Activated CD4-positive, alpha-beta T cell treated with anti-CD3 and anti-CD28 coated beads, Interleukin-2, amount 50 U/mL, for 16 hours (primary cell): ENCODE data around the gene CCDC33.

ENCODE experiments used
- DNase-seq: peaks from one replicate; pipeline ENCODE4 v3.0.0-alpha.2; 2020

The CCDC33 gene

GRCh38 chr15:74235962-74236361, at the start of gene CCDC33:
Gene CCDC33, plus strand, starts transcription at chr15:74236326. Its CDS starts 394 bp downstream, at chr15:74236720.
- DNase-seq: no peak

GRCh38 chr15:74188216-74188615, 47.9 kb upstream of the CCDC33 start:
- DNase-seq: no peak

- DNase-seq: no peak
Measured at GRCh38 chr15:74191798-74192197, 44.3 kb upstream of the CCDC33 start.

GRCh38 chr15:74192751-74193150, 43.4 kb upstream of the CCDC33 start:
- DNase-seq: no peak

GRCh38 chr15:74193299-74193718, 42.8 kb upstream of the CCDC33 start:
- no peak for DNase-seq

- DNase-seq: no peak
Measured at GRCh38 chr15:74193905-74194304, 42.2 kb upstream of the CCDC33 start.

GRCh38 chr15:74194572-74195559, 41.3 kb upstream of the CCDC33 start:
- no peak for DNase-seq

- no peak for DNase-seq
Measured at GRCh38 chr15:74196175-74196574, 40.0 kb upstream of the CCDC33 start.

- DNase-seq: no peak
Measured at GRCh38 chr15:74197176-74197965, 38.8 kb upstream of the CCDC33 start.

GRCh38 chr15:74199297-74199652, 36.9 kb upstream of the CCDC33 start:
- DNase-seq: no peak

GRCh38 chr15:74200412-74200815, 35.7 kb upstream of the CCDC33 start:
- DNase-seq: no peak

GRCh38 chr15:74200871-74201419, 35.2 kb upstream of the CCDC33 start:
- no peak for DNase-seq

GRCh38 chr15:74201710-74202420, 34.3 kb upstream of the CCDC33 start:
- no peak for DNase-seq

GRCh38 chr15:74202452-74203401, 33.4 kb upstream of the CCDC33 start, which contains the start of gene STRA6:
Gene STRA6, minus strand, starts transcription at chr15:74202787. Its CDS starts 520 bp downstream, at chr15:74202267.
- DNase-seq: no peak

- no peak for DNase-seq
Measured at GRCh38 chr15:74203914-74204431, 32.2 kb upstream of the CCDC33 start.

- no peak for DNase-seq
Measured at GRCh38 chr15:74205582-74205947, 30.6 kb upstream of the CCDC33 start.

- DNase-seq: no peak
Measured at GRCh38 chr15:74206801-74207281, 29.3 kb upstream of the CCDC33 start.

- no peak for DNase-seq
Measured at GRCh38 chr15:74207652-74208440, 28.3 kb upstream of the CCDC33 start.

- DNase-seq: no peak
Measured at GRCh38 chr15:74208496-74208895, 27.6 kb upstream of the CCDC33 start.

GRCh38 chr15:74208901-74209559, 27.1 kb upstream of the CCDC33 start:
- DNase-seq: no peak
